ENCODE results near the gene PDCD1LG2. TPM values are rescaled to one million over a fixed set of nuclear protein-coding genes. Genes with fewer than 3 reads are reported as not detected.

The PDCD1LG2 gene
- total and polyA plus RNA-seq, 2 experiments from 2014 or later = not detected

GRCh38 chr9:5593904-5594303 is 83.6 kb downstream of the PDCD1LG2 start:
- no peaks in the 10 kb centered on the region for H3K79me2 ChIP-seq (replicated peaks; ENCODE audit: insufficient read depth)
- no peaks in the 10 kb centered on the region for H3K9me2 ChIP-seq (ENCODE audit: insufficient read depth)
- DNase-seq (ENCODE audit: low spot score) = no peak
- H3K4me1 ChIP-seq (ENCODE audit: insufficient read depth) = no peaks in the 10 kb centered on the region
- H3K9me3 Mint-ChIP-seq = no peaks in the 10 kb centered on the region
- no peaks in the 10 kb centered on the region for H3K36me3 Mint-ChIP-seq (ENCODE audit: low read depth)
- TF ChIP-seq JUNB (IDR thresholded peaks at IDR 0.05; ENCODE audit: unreplicated experiment) = no peak
- TF ChIP-seq STAT1 (IDR thresholded peaks at IDR 0.05; ENCODE audit: unreplicated experiment) = no peak
- no peak for TF ChIP-seq CTCF (conservative IDR thresholded peaks at IDR 0.05; ENCODE audit: low read depth in 2 of 2)
- TF ChIP-seq ZNF114 (CRISPR knock-in tag; IDR thresholded peaks at IDR 0.05) = no peak
- TF ChIP-seq CREB1 (CRISPR knock-in tag; IDR thresholded peaks at IDR 0.05; ENCODE audit: low read depth) = no peak
- no peak for TF ChIP-seq EZH2phosphoT487 (IDR thresholded peaks at IDR 0.05; ENCODE audit: unreplicated experiment)
- no peak overlapping the region for H3K4me2 ChIP-seq
- no peak overlapping the region for H3K27ac ChIP-seq (ENCODE audit: low read depth)
- no peak overlapping the region for H3K27ac Mint-ChIP-seq
- no peak overlapping the region for H2AFZ ChIP-seq
- H3F3A ChIP-seq (replicated peaks; ENCODE audit: low read depth) = no peaks in the 10 kb centered on the region
- no peaks in the 10 kb centered on the region for H3K36me3 ChIP-seq (ENCODE audit: insufficient read depth)
- no peak overlapping the region for H3K4me3 ChIP-seq
- ATAC-seq = no peak
- no peak overlapping the region for H3K4me3 Mint-ChIP-seq
- peaks cover 4% of the 10 kb centered on the region; the same call in 2 of the 3 replicates for H3K4me1 Mint-ChIP-seq
- H3K27me3 ChIP-seq (ENCODE audit: insufficient read depth) = no peaks in the 10 kb centered on the region
- H4K20me1 ChIP-seq (replicated peaks; ENCODE audit: insufficient read depth) = no peaks in the 10 kb centered on the region
- peaks cover 4% of the 10 kb centered on the region for H3K27me3 Mint-ChIP-seq (ENCODE audit: insufficient read depth, low read depth, poor library complexity)

GRCh38 chr9:5596173-5596572 is 85.8 kb downstream of the PDCD1LG2 start:
- no peaks in the 10 kb centered on the region for H3K9me3 Mint-ChIP-seq
- peaks cover 6% of the 10 kb centered on the region for H3K27me3 Mint-ChIP-seq (ENCODE audit: insufficient read depth, low read depth, poor library complexity)
- ATAC-seq = no peak
- Histone ChIP-seq H3K9me2 (ENCODE audit: insufficient read depth) (no peaks in the 10 kb centered on the region), H3F3A (replicated peaks; ENCODE audit: low read depth) (no peaks in the 10 kb centered on the region), H3K79me2 (replicated peaks; ENCODE audit: insufficient read depth) (no peaks in the 10 kb centered on the region), H3K4me2 (no peak overlapping the region), H3K27ac (ENCODE audit: low read depth) (no peak overlapping the region), H3K4me1 (ENCODE audit: insufficient read depth) (no peaks in the 10 kb centered on the region), H2AFZ (no peak overlapping the region), H3K4me3 (no peak overlapping the region), H3K36me3 (ENCODE audit: insufficient read depth) (no peaks in the 10 kb centered on the region), H4K20me1 (replicated peaks; ENCODE audit: insufficient read depth) (no peaks in the 10 kb centered on the region), H3K27me3 (ENCODE audit: insufficient read depth) (no peaks in the 10 kb centered on the region)
- no peaks in the 10 kb centered on the region for H3K4me1 Mint-ChIP-seq
- H3K27ac Mint-ChIP-seq = no peak overlapping the region
- no peak overlapping the region for H3K4me3 Mint-ChIP-seq
- DNase-seq (ENCODE audit: low spot score) = no peak
- H3K36me3 Mint-ChIP-seq (ENCODE audit: low read depth) = no peaks in the 10 kb centered on the region
- TF ChIP-seq ZNF462 (CRISPR knock-in tag; IDR thresholded peaks at IDR 0.05) (no peak), STAT1 (IDR thresholded peaks at IDR 0.05; ENCODE audit: unreplicated experiment) (no peak), REST (IDR thresholded peaks at IDR 0.05; ENCODE audit: unreplicated experiment) (no peak), ZNF114 (CRISPR knock-in tag; IDR thresholded peaks at IDR 0.05) (no peak), POLR2AphosphoS5 (IDR thresholded peaks at IDR 0.05; ENCODE audit: low read depth) (no peak), ZNF331 (CRISPR knock-in tag; IDR thresholded peaks at IDR 0.05; ENCODE audit: low read depth) (no peak), EZH2 (IDR thresholded peaks at IDR 0.05; ENCODE audit: low read depth, unreplicated experiment) (no peak)

All from GM23338 (cell line).